HEK293 (cell line): Measurements from ENCODE around the gene ABCC3.

Experiments used
- CTCF ChIA-PET: fragments of 350-600 bp; formaldehyde crosslinking; extraction: SDS; loops from one replicate; lab custom pipeline; 2021; ENCODE audit warnings: antibody characterized with exemption; lab: Yijun Ruan, JAX
- POLR2A ChIA-PET: fragments of 300-600 bp; formaldehyde crosslinking; extraction: SDS; loops from one replicate; lab custom pipeline; 2020; ENCODE audit warnings: antibody characterized with exemption, inconsistent platforms; lab: Yijun Ruan, JAX
- H3K27ac ChIP-seq: fragments of 200-500 bp; sonication (Bioruptor generic); 2 replicates; pipeline ENCODE4 v1.5.1; 2014; ENCODE audit warnings: low read depth, low read length, control low read depth, inconsistent platforms; ENCODE audit errors: extremely low read depth
- H3K36me3 ChIP-seq, 2 experiments: fragments of 200-500 bp in 1 of 2; sonication (Bioruptor generic) in 1 of 2; 1 replicate in 1 of 2; 2 replicates in 1 of 2; pipeline ENCODE4 v1.5.1; 2014 to 2017; ENCODE audit warnings: inconsistent platforms in 2 of 2, low read length in 2 of 2; ENCODE audit not compliant: control insufficient read depth in 2 of 2, insufficient read depth in 1 of 2
- H3K4me1 ChIP-seq: fragments of 200-500 bp; sonication (Bioruptor generic); 2 replicates; pipeline ENCODE4 v1.5.1; 2014; ENCODE audit warnings: mild to moderate bottlenecking, low read length, inconsistent platforms; ENCODE audit not compliant: control insufficient read depth, insufficient read depth
- H3K4me3 ChIP-seq: 2 replicates; pipeline ENCODE4 v1.5.1; 2011; ENCODE audit warnings: low read depth, mild to moderate bottlenecking, control low read depth, low read length, moderate library complexity
- H3K9me3 ChIP-seq: fragments of 200-500 bp; sonication (Bioruptor generic); 2 replicates; pipeline ENCODE4 v1.5.1; 2014; ENCODE audit warnings: low read depth, low read length, inconsistent platforms; ENCODE audit not compliant: control insufficient read depth, insufficient read depth
- FEZF1 ChIP-seq: fragments of 450-650 bp; formaldehyde crosslinking; IDR thresholded peaks from 2 replicates; pipeline ENCODE4 v1.5.1; 2016; ENCODE audit warnings: missing biosample characterization, missing genetic modification characterization
- GFI1B ChIP-seq: fragments of 450-650 bp; formaldehyde crosslinking; IDR thresholded peaks from 2 replicates; pipeline ENCODE4 v1.5.1; 2016; ENCODE audit warnings: missing biosample characterization, missing genetic modification characterization
- GLIS1 ChIP-seq: fragments of 450-650 bp; formaldehyde crosslinking; IDR thresholded peaks from 2 replicates; pipeline ENCODE4 v1.5.1; 2016; ENCODE audit warnings: missing biosample characterization, missing genetic modification characterization
- HOXA7 ChIP-seq: sonication (generic); formaldehyde crosslinking; IDR thresholded peaks from 2 replicates; pipeline ENCODE4 v1.8.1; 2022; ENCODE audit warnings: missing genetic modification reagents, borderline replicate concordance
- OSR2 ChIP-seq: fragments of 450-650 bp; formaldehyde crosslinking; IDR thresholded peaks from 2 replicates; pipeline ENCODE4 v1.5.1; 2016; ENCODE audit warnings: missing biosample characterization, missing genetic modification characterization
- REPIN1 ChIP-seq: fragments of 450-650 bp; formaldehyde crosslinking; IDR thresholded peaks from 2 replicates; pipeline ENCODE4 v1.5.1; 2017; ENCODE audit warnings: missing biosample characterization, missing genetic modification characterization, low read depth
- SCRT2 ChIP-seq: fragments of 450-650 bp; formaldehyde crosslinking; IDR thresholded peaks from 2 replicates; pipeline ENCODE4 v1.5.1; 2016; ENCODE audit warnings: missing biosample characterization, missing genetic modification characterization
- SP7 ChIP-seq: fragments of 450-650 bp; formaldehyde crosslinking; IDR thresholded peaks from 2 replicates; pipeline ENCODE4 v1.5.1; 2016; ENCODE audit warnings: missing biosample characterization, missing genetic modification characterization
- ZNF24 ChIP-seq: fragments of 450-650 bp; formaldehyde crosslinking; IDR thresholded peaks from 2 replicates; pipeline ENCODE4 v1.5.1; 2016; ENCODE audit warnings: missing biosample characterization, missing genetic modification characterization
- ZNF521 ChIP-seq: fragments of 450-650 bp; formaldehyde crosslinking; IDR thresholded peaks from 2 replicates; pipeline ENCODE4 v1.5.1; 2017; ENCODE audit warnings: missing biosample characterization, mild to moderate bottlenecking, missing genetic modification characterization
- ZNF664 ChIP-seq: fragments of 450-650 bp; formaldehyde crosslinking; IDR thresholded peaks from 2 replicates; pipeline ENCODE4 v1.5.1; 2016; ENCODE audit warnings: missing biosample characterization, missing genetic modification characterization
- ZNF76 ChIP-seq: fragments of 450-650 bp; formaldehyde crosslinking; IDR thresholded peaks from 2 replicates; pipeline ENCODE4; 2016; ENCODE audit warnings: low read depth, missing biosample characterization, missing genetic modification characterization, borderline replicate concordance
- ZNF830 ChIP-seq: fragments of 450-650 bp; IDR thresholded peaks from 2 replicates; pipeline ENCODE4 v1.5.0; 2018; ENCODE audit warnings: missing biosample characterization, missing genetic modification characterization, low read depth, mild to moderate bottlenecking, moderate library complexity
- TF ChIP-seq, protein P1 (sequence below): fragments of 450-650 bp; formaldehyde crosslinking; IDR thresholded peaks from 2 replicates; pipeline ENCODE4 v1.5.1; 2016; ENCODE audit warnings: missing biosample characterization, missing genetic modification characterization
- TF ChIP-seq, protein P2 (sequence below): fragments of 450-650 bp; formaldehyde crosslinking; IDR thresholded peaks from 2 replicates; pipeline ENCODE4 v1.5.1; 2017; ENCODE audit warnings: missing biosample characterization, mild to moderate bottlenecking, missing genetic modification characterization, moderate library complexity
- TF ChIP-seq, protein P3 (sequence below): fragments of 450-650 bp; formaldehyde crosslinking; IDR thresholded peaks from 2 replicates; pipeline ENCODE4 v1.5.1; 2017; ENCODE audit warnings: missing biosample characterization, missing genetic modification characterization

The ABCC3 gene

GRCh38 chr17:50691550-50692447 is 57.1 kb downstream of the ABCC3 start:
- ChIA-PET CTCF (interaction anchor here (0.5 to 8.6 kb wide), 7 partner anchors 10 to 156 kb away, joined by 3 to 200 read pairs (median 4); partner anchors contain the start of gene SPATA20), POLR2A (interaction anchor here (0.9 to 2.6 kb wide), 5 partner anchors 14 to 174 kb away, joined by 3 to 5 read pairs (median 3); partner anchors contain the start of gene TOB1)
- TF ChIP-seq GFI1B (no peak), HOXA7 (CRISPR knock-in tag) (no peak), FEZF1 (tag by site-specific recombination) (peak; percentile 50), OSR2 (tag by site-specific recombination) (peak; percentile 55; the same call in 1 of the 2 replicates), SP7 (no peak)
- Histone ChIP-seq H3K4me1 (peaks cover 4% of the 10 kb centered on the region; the same call in 1 of the 2 replicates), H3K27ac (no peak overlapping the region), H3K36me3 (peaks cover 31 to 48% of the 10 kb centered on the region in 2 experiments), H3K4me3 (no peak overlapping the region), H3K9me3 (no peaks in the 10 kb centered on the region)

DNA sequence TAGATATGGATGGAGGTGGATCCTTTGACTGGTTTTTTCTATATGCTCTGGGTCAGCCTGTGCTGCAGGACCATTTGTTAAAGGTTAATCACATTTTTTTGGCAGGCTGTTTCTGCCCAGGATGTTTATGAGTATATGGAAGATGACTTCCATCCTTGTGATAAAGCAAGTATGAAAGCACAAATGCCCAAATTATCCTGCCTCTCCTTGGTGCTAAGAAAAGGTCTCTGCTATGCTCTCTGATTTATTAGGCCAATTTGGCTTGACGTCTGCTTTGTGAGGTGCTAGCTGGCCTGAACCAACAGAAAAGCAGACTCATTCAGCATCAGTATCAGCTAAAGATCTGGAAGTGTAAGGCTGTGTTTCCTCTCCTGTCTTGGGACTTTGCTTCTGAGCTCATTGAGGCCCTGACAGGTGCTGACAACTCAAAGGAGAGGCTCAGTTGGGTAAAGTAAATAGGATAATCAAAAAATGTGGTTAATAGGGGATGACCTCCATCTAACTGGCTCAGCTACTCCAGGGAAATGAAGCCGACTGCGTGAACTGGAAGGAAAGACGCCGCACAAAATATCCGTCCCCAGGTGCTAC is 57.9 kb downstream of the ABCC3 start:
- TF ChIP-seq ZNF521 (tag by site-specific recombination), result no peak
- no peak for TF ChIP-seq ZNF76
- TF ChIP-seq, protein P1, sequence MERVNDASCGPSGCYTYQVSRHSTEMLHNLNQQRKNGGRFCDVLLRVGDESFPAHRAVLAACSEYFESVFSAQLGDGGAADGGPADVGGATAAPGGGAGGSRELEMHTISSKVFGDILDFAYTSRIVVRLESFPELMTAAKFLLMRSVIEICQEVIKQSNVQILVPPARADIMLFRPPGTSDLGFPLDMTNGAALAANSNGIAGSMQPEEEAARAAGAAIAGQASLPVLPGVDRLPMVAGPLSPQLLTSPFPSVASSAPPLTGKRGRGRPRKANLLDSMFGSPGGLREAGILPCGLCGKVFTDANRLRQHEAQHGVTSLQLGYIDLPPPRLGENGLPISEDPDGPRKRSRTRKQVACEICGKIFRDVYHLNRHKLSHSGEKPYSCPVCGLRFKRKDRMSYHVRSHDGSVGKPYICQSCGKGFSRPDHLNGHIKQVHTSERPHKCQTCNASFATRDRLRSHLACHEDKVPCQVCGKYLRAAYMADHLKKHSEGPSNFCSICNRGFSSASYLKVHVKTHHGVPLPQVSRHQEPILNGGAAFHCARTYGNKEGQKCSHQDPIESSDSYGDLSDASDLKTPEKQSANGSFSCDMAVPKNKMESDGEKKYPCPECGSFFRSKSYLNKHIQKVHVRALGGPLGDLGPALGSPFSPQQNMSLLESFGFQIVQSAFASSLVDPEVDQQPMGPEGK (tag by site-specific recombination), result no peak
- peak; percentile 19; the same call in 1 of the 2 replicates for TF ChIP-seq GLIS1
- no peak overlapping the region for H3K4me3 ChIP-seq
- peaks cover 38 to 55% of the 10 kb centered on the region in 2 experiments for H3K36me3 ChIP-seq
- H3K27ac ChIP-seq, result no peak overlapping the region
- no peaks in the 10 kb centered on the region for H3K9me3 ChIP-seq
- peaks cover 4% of the 10 kb centered on the region; the same call in 1 of the 2 replicates for H3K4me1 ChIP-seq
- ChIA-PET CTCF (interaction anchor here (0.6 to 8.6 kb wide), 9 partner anchors 9 to 146 kb away, joined by 3 to 200 read pairs (median 4); partner anchors contain the start of gene SPATA20), POLR2A (interaction anchor here (1.1 to 2.6 kb wide), 3 partner anchors 64 to 173 kb away, joined by 3 to 5 read pairs (median 3); partner anchors contain the start of gene TOB1)

GRCh38 chr17:50693036-50693682 is 58.5 kb downstream of the ABCC3 start:
- H3K36me3 ChIP-seq, result peaks cover 45 to 61% of the 10 kb centered on the region in 2 experiments
- ChIA-PET POLR2A (interaction anchor here (1.1 to 2.6 kb wide), 3 partner anchors 65 to 173 kb away, joined by 3 to 5 read pairs (median 3); partner anchors contain the start of gene TOB1), CTCF (interaction anchor here (0.5 to 8.6 kb wide), 6 partner anchors 12 to 142 kb away, joined by 3 to 200 read pairs (median 6); no protein-coding TSS in a partner anchor)
- TF ChIP-seq GLIS1 (peak; percentile 21; the same call in 1 of the 2 replicates), ZNF664 (no peak)
- peaks cover 4% of the 10 kb centered on the region; the same call in 1 of the 2 replicates for H3K4me1 ChIP-seq
- H3K4me3 ChIP-seq, result no peak overlapping the region
- H3K9me3 ChIP-seq, result no peaks in the 10 kb centered on the region
- no peak overlapping the region for H3K27ac ChIP-seq

GRCh38 chr17:50696365-50696879 is 61.7 kb downstream of the ABCC3 start:
- Histone ChIP-seq H3K4me3 (no peak overlapping the region), H3K9me3 (no peaks in the 10 kb centered on the region), H3K4me1 (peaks cover 4% of the 10 kb centered on the region; the same call in 1 of the 2 replicates), H3K36me3 (peaks cover 68 to 85% of the 10 kb centered on the region in 2 experiments), H3K27ac (no peak overlapping the region)
- ChIA-PET POLR2A (interaction anchor here (0.6 to 0.7 kb wide), 2 partner anchors 34 to 1703 kb away, joined by 3 read pairs; no protein-coding TSS in a partner anchor), CTCF (interaction anchor here (1.0 to 8.6 kb wide), 8 partner anchors 9 to 217 kb away, joined by 5 to 200 read pairs (median 9); partner anchors contain the start of gene RSAD1)
- no peak for TF ChIP-seq SCRT2 (tag by site-specific recombination)
- TF ChIP-seq, protein P2, sequence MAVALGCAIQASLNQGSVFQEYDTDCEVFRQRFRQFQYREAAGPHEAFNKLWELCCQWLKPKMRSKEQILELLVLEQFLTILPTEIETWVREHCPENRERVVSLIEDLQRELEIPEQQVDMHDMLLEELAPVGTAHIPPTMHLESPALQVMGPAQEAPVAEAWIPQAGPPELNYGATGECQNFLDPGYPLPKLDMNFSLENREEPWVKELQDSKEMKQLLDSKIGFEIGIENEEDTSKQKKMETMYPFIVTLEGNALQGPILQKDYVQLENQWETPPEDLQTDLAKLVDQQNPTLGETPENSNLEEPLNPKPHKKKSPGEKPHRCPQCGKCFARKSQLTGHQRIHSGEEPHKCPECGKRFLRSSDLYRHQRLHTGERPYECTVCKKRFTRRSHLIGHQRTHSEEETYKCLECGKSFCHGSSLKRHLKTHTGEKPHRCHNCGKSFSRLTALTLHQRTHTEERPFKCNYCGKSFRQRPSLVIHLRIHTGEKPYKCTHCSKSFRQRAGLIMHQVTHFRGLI (tag by site-specific recombination), result no peak
- TF ChIP-seq ZNF24 (tag by site-specific recombination), result no peak
- TF ChIP-seq, protein P3, sequence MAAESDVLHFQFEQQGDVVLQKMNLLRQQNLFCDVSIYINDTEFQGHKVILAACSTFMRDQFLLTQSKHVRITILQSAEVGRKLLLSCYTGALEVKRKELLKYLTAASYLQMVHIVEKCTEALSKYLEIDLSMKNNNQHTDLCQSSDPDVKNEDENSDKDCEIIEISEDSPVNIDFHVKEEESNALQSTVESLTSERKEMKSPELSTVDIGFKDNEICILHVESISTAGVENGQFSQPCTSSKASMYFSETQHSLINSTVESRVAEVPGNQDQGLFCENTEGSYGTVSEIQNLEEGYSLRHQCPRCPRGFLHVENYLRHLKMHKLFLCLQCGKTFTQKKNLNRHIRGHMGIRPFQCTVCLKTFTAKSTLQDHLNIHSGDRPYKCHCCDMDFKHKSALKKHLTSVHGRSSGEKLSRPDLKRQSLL (tag by site-specific recombination), result no peak
- no peak for TF ChIP-seq REPIN1 (tag by site-specific recombination)
- TF ChIP-seq GLIS1, result no peak
- no peak for TF ChIP-seq ZNF521 (tag by site-specific recombination)
- TF ChIP-seq ZNF830, result no peak
